Fibroblast of villous mesenchyme (primary cell): ENCODE measurements around the gene ORM2. TPM values are rescaled to one million over a fixed set of nuclear protein-coding genes. Genes with fewer than 3 reads are reported as not detected.

Experiments
- DNase-seq: peaks from one replicate; pipeline ENCODE4 v3.0.0-alpha.2; 2010; ENCODE audit warnings: low read depth
- H3K4me3 ChIP-seq: 2 replicates; pipeline ENCODE4 v1.5.1; 2011; ENCODE audit warnings: low read depth, mild to moderate bottlenecking, low read length
- total RNA-seq: library from RNA; depleted of rRNA; stranded (reverse); fragments of >200 nt; gene quantifications from 2 replicates; pipeline ENCODE4 v1.2.3, GENCODE V29; 2012
- TF ChIP-seq, protein P1 (sequence below): IDR thresholded peaks from 2 replicates; pipeline ENCODE4 v1.5.1; 2012; ENCODE audit warnings: low read depth, mild to moderate bottlenecking, low read length; ENCODE audit not compliant: insufficient read depth

The ORM2 gene
- total RNA-seq, 1 donor = not detected

DNA sequence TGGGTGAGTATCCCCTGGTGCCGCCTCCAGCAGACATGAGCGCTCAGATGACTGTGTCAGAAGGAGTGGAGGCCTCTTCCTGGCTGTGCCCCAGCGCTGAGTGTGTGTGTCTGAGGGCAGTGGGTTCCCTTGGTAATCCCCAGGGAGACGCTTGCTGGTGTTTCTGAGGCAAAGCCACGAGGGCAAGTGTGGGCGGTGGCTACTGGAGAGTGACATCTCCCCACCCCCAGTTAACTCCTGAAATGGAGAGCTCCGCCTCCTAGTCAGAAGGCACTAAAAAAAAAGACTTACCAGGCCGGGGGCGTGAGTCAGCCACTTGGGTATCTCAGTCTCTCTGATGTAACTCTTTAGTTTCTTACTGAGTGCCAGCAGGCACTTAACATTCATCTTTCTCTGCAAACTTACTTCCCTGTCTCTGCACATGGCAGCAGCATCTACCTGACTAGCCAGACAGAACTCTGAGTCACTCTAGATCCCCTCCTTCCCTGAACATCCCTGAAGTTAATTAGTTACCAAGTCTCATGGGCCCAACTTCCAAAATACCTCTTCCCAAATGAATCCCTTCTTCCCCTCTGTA is 19.3 kb downstream of the ORM2 start:
- TF ChIP-seq, protein P1, sequence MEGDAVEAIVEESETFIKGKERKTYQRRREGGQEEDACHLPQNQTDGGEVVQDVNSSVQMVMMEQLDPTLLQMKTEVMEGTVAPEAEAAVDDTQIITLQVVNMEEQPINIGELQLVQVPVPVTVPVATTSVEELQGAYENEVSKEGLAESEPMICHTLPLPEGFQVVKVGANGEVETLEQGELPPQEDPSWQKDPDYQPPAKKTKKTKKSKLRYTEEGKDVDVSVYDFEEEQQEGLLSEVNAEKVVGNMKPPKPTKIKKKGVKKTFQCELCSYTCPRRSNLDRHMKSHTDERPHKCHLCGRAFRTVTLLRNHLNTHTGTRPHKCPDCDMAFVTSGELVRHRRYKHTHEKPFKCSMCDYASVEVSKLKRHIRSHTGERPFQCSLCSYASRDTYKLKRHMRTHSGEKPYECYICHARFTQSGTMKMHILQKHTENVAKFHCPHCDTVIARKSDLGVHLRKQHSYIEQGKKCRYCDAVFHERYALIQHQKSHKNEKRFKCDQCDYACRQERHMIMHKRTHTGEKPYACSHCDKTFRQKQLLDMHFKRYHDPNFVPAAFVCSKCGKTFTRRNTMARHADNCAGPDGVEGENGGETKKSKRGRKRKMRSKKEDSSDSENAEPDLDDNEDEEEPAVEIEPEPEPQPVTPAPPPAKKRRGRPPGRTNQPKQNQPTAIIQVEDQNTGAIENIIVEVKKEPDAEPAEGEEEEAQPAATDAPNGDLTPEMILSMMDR = no peak
- DNase-seq = peak; percentile 99
- H3K4me3 ChIP-seq = no peak overlapping the region

DNA sequence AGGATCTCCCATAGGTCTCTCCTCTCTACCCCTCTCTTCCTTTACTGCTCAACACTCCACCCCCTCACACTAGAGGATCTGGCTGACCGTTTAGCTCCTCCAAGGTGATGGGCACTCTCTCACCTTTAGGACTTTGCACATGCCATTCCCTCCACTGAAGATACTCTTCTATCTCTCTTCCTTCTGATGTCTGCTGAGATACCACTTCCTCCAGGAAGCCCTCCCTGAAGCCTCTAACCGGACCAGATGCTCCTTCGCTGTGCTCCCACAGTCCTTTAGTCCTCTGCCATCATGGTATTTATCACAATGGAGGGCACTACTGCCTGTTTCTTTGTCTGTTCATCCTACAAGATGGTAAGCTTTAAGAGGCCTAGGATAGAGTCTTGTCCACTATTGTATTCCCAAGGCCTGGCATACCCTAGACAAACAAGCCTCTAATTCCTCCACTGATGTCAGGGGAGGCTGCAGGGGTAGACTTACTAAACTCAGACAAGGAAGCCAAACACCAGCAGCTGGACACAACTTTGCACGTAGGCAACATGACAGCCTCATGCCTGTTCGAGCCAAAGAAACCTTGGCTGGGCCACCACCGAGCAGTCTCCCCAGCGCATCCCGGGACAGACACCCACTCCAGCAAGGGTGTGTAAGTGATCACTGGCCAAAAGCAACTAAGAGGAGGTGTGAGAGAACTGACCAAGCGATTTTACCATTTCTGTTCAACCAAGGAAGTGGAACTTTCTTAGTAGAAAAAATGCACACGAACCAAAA is 20.2 kb downstream of the ORM2 start:
- TF ChIP-seq, protein P1 = no peak
- no peak overlapping the region for H3K4me3 ChIP-seq
- no peak for DNase-seq

DNA sequence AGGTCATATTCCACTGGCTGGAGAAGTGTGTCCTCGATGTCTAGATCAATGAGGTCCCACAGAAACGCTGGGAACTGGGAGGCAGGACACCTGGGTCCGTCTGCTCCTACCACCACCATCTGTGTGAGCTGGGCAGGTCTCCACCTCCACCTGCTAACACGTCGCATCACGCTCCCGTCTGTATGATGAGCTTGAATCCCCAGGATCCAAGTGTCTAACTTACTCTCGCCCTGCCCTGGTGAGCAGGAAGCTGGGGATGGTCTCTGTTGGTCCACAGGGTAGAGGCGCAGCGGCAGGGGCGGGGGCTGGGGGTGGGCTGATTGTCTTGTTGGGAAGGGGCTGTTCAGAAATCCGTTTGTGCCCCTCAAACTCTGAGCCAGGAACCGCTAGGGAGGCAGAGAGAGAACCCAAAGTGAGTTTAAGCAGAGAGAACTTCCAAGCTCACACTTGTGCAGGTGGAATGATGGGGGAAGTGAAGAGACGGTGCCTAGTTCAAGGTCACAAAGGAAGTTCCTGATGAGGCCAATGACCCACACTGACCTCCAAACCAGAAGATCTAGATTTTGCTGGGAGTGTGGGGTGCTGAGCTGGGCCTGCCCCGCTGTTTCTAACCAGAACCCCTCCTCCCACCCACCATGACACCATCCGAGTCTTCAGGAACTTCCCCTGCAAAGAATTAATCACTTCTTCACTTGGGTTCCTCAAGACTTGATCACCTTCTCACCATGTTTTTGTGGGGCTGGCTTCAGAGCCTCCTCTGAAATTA is 21.1 kb downstream of the ORM2 start:
- TF ChIP-seq, protein P1 = no peak
- no peak for DNase-seq
- no peak overlapping the region for H3K4me3 ChIP-seq

DNA sequence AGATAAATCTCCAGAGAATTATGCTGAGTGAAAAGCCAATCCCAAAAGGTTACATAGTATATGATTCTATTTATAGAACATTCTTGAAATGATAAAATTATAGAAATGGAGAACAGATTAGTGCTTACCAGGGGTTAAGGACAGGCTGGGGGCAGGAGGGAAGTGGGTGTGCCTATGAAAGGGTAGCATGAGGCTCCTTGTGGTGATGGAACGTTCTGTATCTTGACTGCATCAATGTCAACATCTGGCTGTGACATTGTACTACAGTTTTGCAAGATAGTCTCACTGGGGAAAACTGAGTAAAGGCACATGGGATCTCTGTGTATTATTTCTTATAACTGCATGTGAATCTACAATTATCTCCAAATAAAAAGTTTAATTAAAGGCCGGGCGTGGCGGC is 22.3 kb downstream of the ORM2 start:
- TF ChIP-seq, protein P1 = no peak
- DNase-seq = no peak
- H3K4me3 ChIP-seq = no peak overlapping the region

DNA sequence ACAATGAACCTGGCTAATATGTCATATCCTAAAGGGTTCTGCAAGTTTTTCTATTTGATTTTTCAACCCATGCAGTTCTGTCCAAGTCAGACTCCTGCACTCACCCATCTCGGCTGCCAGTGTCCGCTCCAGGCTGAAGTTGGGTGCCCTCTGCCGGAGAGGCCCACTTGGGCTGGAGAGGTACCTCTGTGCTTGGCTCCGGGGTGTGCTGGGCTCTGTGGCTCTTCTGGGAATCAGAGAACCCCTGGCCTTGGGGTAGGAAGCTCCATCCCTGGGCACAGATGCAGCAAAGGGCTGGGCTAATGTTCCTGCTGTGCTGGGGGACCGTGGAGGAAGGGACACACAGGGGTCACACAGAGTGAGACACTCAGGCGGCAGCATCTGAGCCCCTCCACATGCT is 26.2 kb downstream of the ORM2 start:
- no peak overlapping the region for H3K4me3 ChIP-seq
- TF ChIP-seq, protein P1 = no peak
- no peak for DNase-seq

DNA sequence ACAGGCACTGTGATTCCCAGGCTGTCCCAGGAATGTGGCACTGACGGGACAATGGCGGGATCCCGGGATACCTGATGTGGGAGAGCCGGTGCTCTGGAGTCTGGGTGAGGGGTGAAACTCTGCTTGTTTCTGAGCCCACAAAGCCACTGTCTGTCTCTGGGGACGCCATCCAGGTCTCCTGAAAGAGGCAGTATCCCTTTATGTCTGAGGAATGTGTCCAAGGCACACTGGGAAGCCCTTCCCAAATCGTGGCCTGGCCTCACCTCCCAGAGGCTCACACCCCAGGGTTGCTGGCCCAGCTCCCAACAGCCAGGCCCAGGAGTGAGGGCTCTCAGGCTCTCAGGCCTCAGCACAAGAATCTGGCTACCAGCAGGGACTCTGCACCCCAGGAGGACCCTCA is 27.1 kb downstream of the ORM2 start:
- TF ChIP-seq, protein P1 = no peak
- no peak for DNase-seq
- no peak overlapping the region for H3K4me3 ChIP-seq
